Body of pancreas (tissue), 4 donors: Measurements from ENCODE around the gene CCNYL1.

Experiments used
- CTCF ChIP-seq, 7 experiments: fragments of 450-650 bp in 4 of 7; fragments of 200-600 bp in 3 of 7; sonication (generic) in 3 of 7; IDR thresholded peaks; one replicate each; pipeline ENCODE4 v1.5.1; 2016 to 2019; ENCODE audit warnings: antibody characterized with exemption in 7 of 7
- POLR2A ChIP-seq, 3 donors: fragments of 450-650 bp; IDR thresholded peaks; one replicate each; pipeline ENCODE4 v1.6.1; 2016; ENCODE audit warnings: antibody characterized with exemption in 3 of 3, mild to moderate bottlenecking in 2 of 3

- TF ChIP-seq POLR2A (IDR thresholded peaks at IDR 0.05): no peak
- no peak for TF ChIP-seq CTCF (IDR thresholded peaks at IDR 0.05)
Observed at GRCh38 chr2:207718521-207718920, 7.1 kb downstream of the CCNYL1 start.
